ENCODE measurements around the gene TTLL3. TPM values are rescaled to one million over a fixed set of nuclear protein-coding genes. Genes with fewer than 3 reads are reported as not detected.
"Not testable (repeated sequence)": the region's sequence is repeated elsewhere in the genome, so short reads cannot be mapped to it uniquely, and the experiment has no call there.

TTLL3 gene
- total RNA-seq, 1 donor, result 21.6 TPM

GRCh38 chr3:9869955-9870354, 59.9 kb downstream of the TTLL3 start:
- no peak overlapping the region for H3K4me3 ChIP-seq (ENCODE audit: low read depth, low read length)
- no peak for TF ChIP-seq CTCF (IDR thresholded peaks at IDR 0.05; ENCODE audit: insufficient read depth, low read depth, low read length)
- DNase-seq (ENCODE audit: low read depth), result no peak

GRCh38 chr3:9870978-9871377, 60.9 kb downstream of the TTLL3 start:
- TF ChIP-seq CTCF (IDR thresholded peaks at IDR 0.05; ENCODE audit: insufficient read depth, low read depth, low read length), result no peak
- DNase-seq (ENCODE audit: low read depth), result peak; percentile 77
- no peak overlapping the region for H3K4me3 ChIP-seq (ENCODE audit: low read depth, low read length)

- not testable (repeated sequence) for H3K4me3 ChIP-seq (ENCODE audit: low read depth, low read length); DNase-seq (ENCODE audit: low read depth)
Measured at GRCh38 chr3:9872067-9872466, 62.0 kb downstream of the TTLL3 start.

GRCh38 chr3:9875448-9875847, 65.4 kb downstream of the TTLL3 start:
- no peak for TF ChIP-seq CTCF (IDR thresholded peaks at IDR 0.05; ENCODE audit: insufficient read depth, low read depth, low read length)
- no peak overlapping the region for H3K4me3 ChIP-seq (ENCODE audit: low read depth, low read length)
- DNase-seq (ENCODE audit: low read depth), result no peak

GRCh38 chr3:9876255-9876654, 66.2 kb downstream of the TTLL3 start:
- not testable (repeated sequence) for DNase-seq (ENCODE audit: low read depth); H3K4me3 ChIP-seq (ENCODE audit: low read depth, low read length)

GRCh38 chr3:9876991-9877390, 66.9 kb downstream of the TTLL3 start:
- no peak for DNase-seq (ENCODE audit: low read depth)
- H3K4me3 ChIP-seq (ENCODE audit: low read depth, low read length), result no peak overlapping the region
- TF ChIP-seq CTCF (IDR thresholded peaks at IDR 0.05; ENCODE audit: insufficient read depth, low read depth, low read length), result no peak

GRCh38 chr3:9878700-9879099, 68.6 kb downstream of the TTLL3 start:
- no peak overlapping the region for H3K4me3 ChIP-seq (ENCODE audit: low read depth, low read length)
- no peak for TF ChIP-seq CTCF (IDR thresholded peaks at IDR 0.05; ENCODE audit: insufficient read depth, low read depth, low read length)
- peak; percentile 13 for DNase-seq (ENCODE audit: low read depth)

- DNase-seq (ENCODE audit: low read depth), result peak; percentile 81
- no peak within 1 kb of the TSS for H3K4me3 ChIP-seq (ENCODE audit: low read depth, low read length)
- no peak for TF ChIP-seq CTCF (IDR thresholded peaks at IDR 0.05; ENCODE audit: insufficient read depth, low read depth, low read length)
Measured at GRCh38 chr3:9879830-9880549, 69.9 kb downstream of the TTLL3 start, which contains the start of gene CIDEC. Gene CIDEC (minus strand): TSS chr3:9880253. CDS start chr3:9878486, 1,767 bp downstream.

Data from fibroblast of villous mesenchyme (primary cell).